Measurements from ENCODE around the gene HDAC4.

HDAC4 gene

GRCh38 chr2:239187464-239188253 lies 213.2 kb downstream of the HDAC4 start:
- peak; percentile 59 for DNase-seq (ENCODE audit: low spot score)

- DNase-seq (ENCODE audit: low spot score), result peak; percentile 54
Measured at GRCh38 chr2:239186516-239187357, 214.1 kb downstream of the HDAC4 start.

- DNase-seq (ENCODE audit: low spot score), result peak; percentile 50
Measured at GRCh38 chr2:239184968-239185903, 215.6 kb downstream of the HDAC4 start.

- DNase-seq (ENCODE audit: low spot score), result peak; percentile 23
Measured at GRCh38 chr2:239184179-239184578, 216.6 kb downstream of the HDAC4 start.

GRCh38 chr2:239182981-239183791 lies 217.6 kb downstream of the HDAC4 start:
- peak; percentile 50 for DNase-seq (ENCODE audit: low spot score)

GRCh38 chr2:239181903-239182581 lies 218.8 kb downstream of the HDAC4 start:
- DNase-seq (ENCODE audit: low spot score), result no peak

GRCh38 chr2:239181074-239181902 lies 219.5 kb downstream of the HDAC4 start:
- no peak for DNase-seq (ENCODE audit: low spot score)

GRCh38 chr2:239180526-239181073 lies 220.2 kb downstream of the HDAC4 start:
- no peak for DNase-seq (ENCODE audit: low spot score)

GRCh38 chr2:239179851-239180371 lies 220.9 kb downstream of the HDAC4 start:
- no peak for DNase-seq (ENCODE audit: low spot score)

- DNase-seq (ENCODE audit: low spot score), result no peak
Measured at GRCh38 chr2:239178954-239179353, 221.9 kb downstream of the HDAC4 start.

GRCh38 chr2:239178484-239178883 lies 222.3 kb downstream of the HDAC4 start:
- DNase-seq (ENCODE audit: low spot score), result peak; percentile 17

- DNase-seq (ENCODE audit: low spot score), result peak; percentile 38
Measured at GRCh38 chr2:239177908-239178307, 222.9 kb downstream of the HDAC4 start.

- DNase-seq (ENCODE audit: low spot score), result peak; percentile 22
Measured at GRCh38 chr2:239177325-239177724, 223.5 kb downstream of the HDAC4 start.

GRCh38 chr2:239176138-239176803 lies 224.5 kb downstream of the HDAC4 start:
- peak; percentile 20 for DNase-seq (ENCODE audit: low spot score)

GRCh38 chr2:239175181-239175580 lies 225.6 kb downstream of the HDAC4 start:
- DNase-seq (ENCODE audit: low spot score), result no peak

GRCh38 chr2:239173301-239173700 lies 227.5 kb downstream of the HDAC4 start:
- no peak for DNase-seq (ENCODE audit: low spot score)

- no peak for DNase-seq (ENCODE audit: low spot score)
Measured at GRCh38 chr2:239171643-239172042, 229.2 kb downstream of the HDAC4 start.

- no peak for DNase-seq (ENCODE audit: low spot score)
Measured at GRCh38 chr2:239169311-239170048, 231.3 kb downstream of the HDAC4 start.
